ENCODE data around the gene CAPN8. TPM values are rescaled to one million over a fixed set of nuclear protein-coding genes. Genes with fewer than 3 reads are reported as not detected.

Gene CAPN8
- total RNA-seq, 1 experiment from 2014 or later = 0.54 TPM

DNA sequence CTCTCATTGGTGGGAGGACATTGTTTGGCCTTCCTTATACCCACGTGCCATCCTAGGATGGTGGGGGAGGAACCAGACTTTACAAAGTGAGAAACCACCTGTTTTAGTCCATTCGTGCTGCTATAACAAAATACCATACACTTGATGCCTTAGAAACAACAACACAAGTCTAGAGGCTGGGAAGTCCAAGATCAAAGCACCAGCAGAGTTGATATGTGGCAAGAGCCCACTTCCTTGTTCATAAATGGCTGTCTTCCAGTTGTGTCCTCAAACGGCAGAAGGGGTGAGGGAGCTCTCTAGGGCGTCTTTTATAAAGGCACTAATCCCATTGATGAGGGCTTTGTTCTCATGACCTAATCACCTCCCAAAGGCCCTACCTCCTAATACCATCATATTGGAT is 31.1 kb downstream of the CAPN8 start:
- no peaks in the 10 kb centered on the region for H3K9me3 ChIP-seq (ENCODE audit: control insufficient read depth in 1 of 2, insufficient read depth in 1 of 2, low read depth in 1 of 2, low read length in 2 of 2)

More for the DNA sequence above, 31.1 kb downstream of the CAPN8 start:
- ChIA-PET POLR2A (no interaction called here), RAD21 (ENCODE audit: low non-redundant PET in 1 of 2, low total read pairs in 2 of 2, uncharacterized antibody in 2 of 2, unreplicated experiment in 2 of 2) (no interaction called here), CTCF (no interaction called here)
- intact Hi-C loops (cut with micrococcal nuclease) = no loop called here
- DNase-seq (ENCODE audit: low read depth, low spot score) = no peak
- H3K4me3 ChIP-seq (replicated peaks in 1 of 2; ENCODE audit: low read depth in 1 of 2, low read length in 2 of 2) = no peak overlapping the region
- no peaks in the 10 kb centered on the region for H4K20me1 ChIP-seq (ENCODE audit: insufficient read depth)
- no peak for ATAC-seq
- TF ChIP-seq RAD21 (IDR thresholded peaks at IDR 0.05; ENCODE audit: low read depth) = no peak
- TF ChIP-seq ELF1 (IDR thresholded peaks at IDR 0.05; ENCODE audit: borderline replicate concordance, low read depth) = no peak
- no peak for TF ChIP-seq EGR1 (IDR thresholded peaks at IDR 0.05; ENCODE audit: low read depth)
- no peak for TF ChIP-seq POLR2A (IDR thresholded peaks at IDR 0.05; ENCODE audit: borderline replicate concordance, extremely low read depth, insufficient read depth, insufficient read length)
- TF ChIP-seq, protein P1, sequence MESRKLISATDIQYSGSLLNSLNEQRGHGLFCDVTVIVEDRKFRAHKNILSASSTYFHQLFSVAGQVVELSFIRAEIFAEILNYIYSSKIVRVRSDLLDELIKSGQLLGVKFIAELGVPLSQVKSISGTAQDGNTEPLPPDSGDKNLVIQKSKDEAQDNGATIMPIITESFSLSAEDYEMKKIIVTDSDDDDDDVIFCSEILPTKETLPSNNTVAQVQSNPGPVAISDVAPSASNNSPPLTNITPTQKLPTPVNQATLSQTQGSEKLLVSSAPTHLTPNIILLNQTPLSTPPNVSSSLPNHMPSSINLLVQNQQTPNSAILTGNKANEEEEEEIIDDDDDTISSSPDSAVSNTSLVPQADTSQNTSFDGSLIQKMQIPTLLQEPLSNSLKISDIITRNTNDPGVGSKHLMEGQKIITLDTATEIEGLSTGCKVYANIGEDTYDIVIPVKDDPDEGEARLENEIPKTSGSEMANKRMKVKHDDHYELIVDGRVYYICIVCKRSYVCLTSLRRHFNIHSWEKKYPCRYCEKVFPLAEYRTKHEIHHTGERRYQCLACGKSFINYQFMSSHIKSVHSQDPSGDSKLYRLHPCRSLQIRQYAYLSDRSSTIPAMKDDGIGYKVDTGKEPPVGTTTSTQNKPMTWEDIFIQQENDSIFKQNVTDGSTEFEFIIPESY (IDR thresholded peaks at IDR 0.05; ENCODE audit: extremely low read depth, insufficient replicate concordance, low read length) = no peak
- no peak for TF ChIP-seq TCF7L2 (IDR thresholded peaks at IDR 0.05; ENCODE audit: borderline replicate concordance, extremely low read depth, insufficient read depth, insufficient read length)
- TF ChIP-seq, protein P2, sequence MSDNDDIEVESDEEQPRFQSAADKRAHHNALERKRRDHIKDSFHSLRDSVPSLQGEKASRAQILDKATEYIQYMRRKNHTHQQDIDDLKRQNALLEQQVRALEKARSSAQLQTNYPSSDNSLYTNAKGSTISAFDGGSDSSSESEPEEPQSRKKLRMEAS (IDR thresholded peaks at IDR 0.05) = no peak
- TF ChIP-seq JUND (IDR thresholded peaks at IDR 0.05) = no peak
- no peak for TF ChIP-seq SRF (IDR thresholded peaks at IDR 0.05; ENCODE audit: low read depth)
- TF ChIP-seq FOSL1 (IDR thresholded peaks at IDR 0.05; ENCODE audit: low read depth) = no peak
- TF ChIP-seq, protein P3, sequence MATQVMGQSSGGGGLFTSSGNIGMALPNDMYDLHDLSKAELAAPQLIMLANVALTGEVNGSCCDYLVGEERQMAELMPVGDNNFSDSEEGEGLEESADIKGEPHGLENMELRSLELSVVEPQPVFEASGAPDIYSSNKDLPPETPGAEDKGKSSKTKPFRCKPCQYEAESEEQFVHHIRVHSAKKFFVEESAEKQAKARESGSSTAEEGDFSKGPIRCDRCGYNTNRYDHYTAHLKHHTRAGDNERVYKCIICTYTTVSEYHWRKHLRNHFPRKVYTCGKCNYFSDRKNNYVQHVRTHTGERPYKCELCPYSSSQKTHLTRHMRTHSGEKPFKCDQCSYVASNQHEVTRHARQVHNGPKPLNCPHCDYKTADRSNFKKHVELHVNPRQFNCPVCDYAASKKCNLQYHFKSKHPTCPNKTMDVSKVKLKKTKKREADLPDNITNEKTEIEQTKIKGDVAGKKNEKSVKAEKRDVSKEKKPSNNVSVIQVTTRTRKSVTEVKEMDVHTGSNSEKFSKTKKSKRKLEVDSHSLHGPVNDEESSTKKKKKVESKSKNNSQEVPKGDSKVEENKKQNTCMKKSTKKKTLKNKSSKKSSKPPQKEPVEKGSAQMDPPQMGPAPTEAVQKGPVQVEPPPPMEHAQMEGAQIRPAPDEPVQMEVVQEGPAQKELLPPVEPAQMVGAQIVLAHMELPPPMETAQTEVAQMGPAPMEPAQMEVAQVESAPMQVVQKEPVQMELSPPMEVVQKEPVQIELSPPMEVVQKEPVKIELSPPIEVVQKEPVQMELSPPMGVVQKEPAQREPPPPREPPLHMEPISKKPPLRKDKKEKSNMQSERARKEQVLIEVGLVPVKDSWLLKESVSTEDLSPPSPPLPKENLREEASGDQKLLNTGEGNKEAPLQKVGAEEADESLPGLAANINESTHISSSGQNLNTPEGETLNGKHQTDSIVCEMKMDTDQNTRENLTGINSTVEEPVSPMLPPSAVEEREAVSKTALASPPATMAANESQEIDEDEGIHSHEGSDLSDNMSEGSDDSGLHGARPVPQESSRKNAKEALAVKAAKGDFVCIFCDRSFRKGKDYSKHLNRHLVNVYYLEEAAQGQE (IDR thresholded peaks at IDR 0.05; ENCODE audit: low read depth) = no peak
- no peak for TF ChIP-seq YY1 (IDR thresholded peaks at IDR 0.05; ENCODE audit: extremely low read depth, insufficient replicate concordance, low read depth, low read length)
- TF ChIP-seq, protein P4, sequence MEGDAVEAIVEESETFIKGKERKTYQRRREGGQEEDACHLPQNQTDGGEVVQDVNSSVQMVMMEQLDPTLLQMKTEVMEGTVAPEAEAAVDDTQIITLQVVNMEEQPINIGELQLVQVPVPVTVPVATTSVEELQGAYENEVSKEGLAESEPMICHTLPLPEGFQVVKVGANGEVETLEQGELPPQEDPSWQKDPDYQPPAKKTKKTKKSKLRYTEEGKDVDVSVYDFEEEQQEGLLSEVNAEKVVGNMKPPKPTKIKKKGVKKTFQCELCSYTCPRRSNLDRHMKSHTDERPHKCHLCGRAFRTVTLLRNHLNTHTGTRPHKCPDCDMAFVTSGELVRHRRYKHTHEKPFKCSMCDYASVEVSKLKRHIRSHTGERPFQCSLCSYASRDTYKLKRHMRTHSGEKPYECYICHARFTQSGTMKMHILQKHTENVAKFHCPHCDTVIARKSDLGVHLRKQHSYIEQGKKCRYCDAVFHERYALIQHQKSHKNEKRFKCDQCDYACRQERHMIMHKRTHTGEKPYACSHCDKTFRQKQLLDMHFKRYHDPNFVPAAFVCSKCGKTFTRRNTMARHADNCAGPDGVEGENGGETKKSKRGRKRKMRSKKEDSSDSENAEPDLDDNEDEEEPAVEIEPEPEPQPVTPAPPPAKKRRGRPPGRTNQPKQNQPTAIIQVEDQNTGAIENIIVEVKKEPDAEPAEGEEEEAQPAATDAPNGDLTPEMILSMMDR (IDR thresholded peaks at IDR 0.05 in 2 of 3, conservative IDR thresholded peaks at IDR 0.05 in 1 of 3; ENCODE audit: borderline replicate concordance in 1 of 3, insufficient read depth in 1 of 3, low read depth in 2 of 3, low read length in 2 of 3) = no peak
- no peaks in the 10 kb centered on the region for H3K4me1 ChIP-seq (ENCODE audit: control insufficient read depth in 1 of 2, insufficient read depth in 2 of 2, low read length in 2 of 2)
- H3K27ac ChIP-seq (ENCODE audit: low read depth, low read length) = no peak overlapping the region
- no peaks in the 10 kb centered on the region for H3K36me3 ChIP-seq (ENCODE audit: control insufficient read depth in 1 of 2, insufficient read depth in 2 of 2, low read length in 2 of 2)
- no peak overlapping the region for H2AFZ ChIP-seq (ENCODE audit: low read depth, low read length, poor library complexity, severe bottlenecking)
- no peak overlapping the region for H3K4me2 ChIP-seq (ENCODE audit: low read length)
- H3K27me3 ChIP-seq (ENCODE audit: insufficient read depth, low read length) = peaks cover 5% of the 10 kb centered on the region; the same call in 1 of the 2 replicates
- BruUV-seq (replicated peaks) = no TSS peak
- H3K79me2 ChIP-seq (ENCODE audit: insufficient read depth, low read length) = no peaks in the 10 kb centered on the region
- no peaks in the 10 kb centered on the region for H3K9me2 ChIP-seq (ENCODE audit: insufficient read depth)
- H3K9ac ChIP-seq (ENCODE audit: low read length) = no peak overlapping the region
